Endothelial cell of umbilical vein (primary cell): ENCODE results near the gene FOXL2. TPM values are rescaled to one million over a fixed set of nuclear protein-coding genes. Genes with fewer than 3 reads are reported as not detected.
A peak's percentile ranks its signal among the peaks of the same experiment; 100 is the strongest.

Experiments
- BruUV-seq: library from RNA; stranded (reverse); fragments of 400-500 nt; replicated peaks from 2 replicates; lab custom pipeline; 2021; lab: Mats Ljungman, UMichigan
- CTCF ChIA-PET: fragments of 300-600, 350-600 bp; sonication (Branson Sonifier 250); formaldehyde crosslinking; loops from one replicate; lab custom pipeline; 2021; ENCODE audit warnings: antibody characterized with exemption, inconsistent platforms; lab: Charles Lee
- POLR2A ChIA-PET: fragments of 300-600, 350-600 bp; sonication (Branson Sonifier 250); formaldehyde crosslinking; loops from one replicate; lab custom pipeline; 2021; ENCODE audit warnings: antibody characterized with exemption, inconsistent platforms; lab: Charles Lee
- DNase-seq: peaks from one replicate; pipeline ENCODE4 v3.0.0-alpha.2; 2011; ENCODE audit warnings: low read depth, low spot score
- FAIRE-seq: peaks from 2 replicates; lab custom pipeline; 2011; peaks lifted over from hg19 to GRCh38; lab: Jason Lieb, UNC
- H2AFZ ChIP-seq: 2 replicates; pipeline ENCODE4 v1.6.0; 2012; ENCODE audit warnings: low read depth, low read length, control low read depth, inconsistent platforms
- H3K27ac ChIP-seq: 2 replicates; pipeline ENCODE4 v1.5.1; 2011; ENCODE audit warnings: low read depth, mild to moderate bottlenecking, control low read depth, low read length, moderate library complexity; ENCODE audit not compliant: insufficient read depth
- H3K27me3 ChIP-seq, 2 experiments: 2 replicates each; pipeline versions ENCODE4 v1.6.0 to v1.6.1; 2011; ENCODE audit warnings: low read length in 2 of 2, mixed read lengths in 1 of 2; ENCODE audit not compliant: control insufficient read depth in 2 of 2, insufficient read depth in 2 of 2
- H3K36me3 ChIP-seq, 2 experiments: 2 replicates in 1 of 2; 3 replicates in 1 of 2; pipeline ENCODE4 v1.5.1; 2011; ENCODE audit warnings: low read length in 2 of 2, mild to moderate bottlenecking in 1 of 2, moderate library complexity in 1 of 2; ENCODE audit not compliant: control insufficient read depth in 2 of 2, insufficient read depth in 2 of 2; ENCODE audit errors: extremely low read depth in 1 of 2
- H3K4me1 ChIP-seq: 3 replicates; pipeline ENCODE4 v1.5.1; 2011; ENCODE audit warnings: mild to moderate bottlenecking, low read length; ENCODE audit not compliant: control insufficient read depth, insufficient read depth; ENCODE audit errors: extremely low read depth
- H3K4me2 ChIP-seq: 2 replicates; pipeline ENCODE4 v1.6.1; 2011; ENCODE audit warnings: low read length, control low read depth, mixed read lengths; ENCODE audit not compliant: insufficient read depth
- H3K4me3 ChIP-seq, 3 experiments: fragments of 200-600 bp in 1 of 3; sonication (generic), shearing (Covaris generic) in 1 of 3; replicated peaks in 1 of 3; 2 replicates each; pipeline ENCODE4 v1.5.1; 2011 to 2016; ENCODE audit warnings: control low read depth in 3 of 3, low read length in 3 of 3, mild to moderate bottlenecking in 2 of 3, inconsistent platforms in 1 of 3, low read depth in 1 of 3, moderate library complexity in 1 of 3; ENCODE audit not compliant: insufficient read depth in 1 of 3
- H3K79me2 ChIP-seq: 2 replicates; pipeline ENCODE4 v1.6.0; 2012; ENCODE audit warnings: low read length, inconsistent platforms; ENCODE audit not compliant: control insufficient read depth, insufficient read depth
- H3K9ac ChIP-seq: replicated peaks from 2 replicates; pipeline ENCODE3; 2011; ENCODE audit warnings: low read length, control low read depth; ENCODE audit not compliant: insufficient read depth; ENCODE audit errors: extremely low read depth
- H3K9me1 ChIP-seq: replicated peaks from 3 replicates; pipeline ENCODE4 v1.6.0; 2011; ENCODE audit warnings: mild to moderate bottlenecking, low read length; ENCODE audit not compliant: control insufficient read depth, insufficient read depth; ENCODE audit errors: extremely low read depth
- H3K9me3 ChIP-seq: replicated peaks from 2 replicates; pipeline ENCODE4 v1.5.1; 2012; ENCODE audit warnings: low read length, inconsistent platforms; ENCODE audit not compliant: control insufficient read depth, insufficient read depth
- H4K20me1 ChIP-seq: replicated peaks from 2 replicates; pipeline ENCODE3; 2011; ENCODE audit warnings: mild to moderate bottlenecking, low read length; ENCODE audit not compliant: control insufficient read depth, insufficient read depth; ENCODE audit errors: extremely low read depth
- EZH2 ChIP-seq: IDR thresholded peaks from 2 replicates; pipeline ENCODE4 v1.6.1; 2012; ENCODE audit warnings: borderline replicate concordance, low read depth, mild to moderate bottlenecking, moderate library complexity, low read length, inconsistent platforms; ENCODE audit not compliant: severe bottlenecking
- FOS ChIP-seq: IDR thresholded peaks from 2 replicates; pipeline ENCODE4 v1.6.1; 2011; ENCODE audit warnings: mild to moderate bottlenecking, low read length, moderate library complexity, borderline replicate concordance; ENCODE audit not compliant: insufficient read depth
- GATA2 ChIP-seq: IDR thresholded peaks from 2 replicates; pipeline ENCODE4 v1.7.0; 2011; ENCODE audit warnings: low read depth, mild to moderate bottlenecking, moderate library complexity, mixed read lengths, low read length; ENCODE audit not compliant: insufficient read length, insufficient read depth
- JUN ChIP-seq: IDR thresholded peaks from 2 replicates; pipeline ENCODE4 v1.6.1; 2011; ENCODE audit warnings: borderline replicate concordance, low read depth; ENCODE audit not compliant: insufficient read length, insufficient read depth
- MYC ChIP-seq: IDR thresholded peaks from one replicate; pipeline ENCODE4 v1.6.1; 2011; ENCODE audit warnings: mild to moderate bottlenecking, low read depth, low read length
- POLR2A ChIP-seq: IDR thresholded peaks from 2 replicates; pipeline ENCODE4 v1.6.1; 2012; ENCODE audit warnings: low read depth, mild to moderate bottlenecking, control low read depth, low read length
- POLR2AphosphoS5 ChIP-seq: IDR thresholded peaks from 2 replicates; pipeline ENCODE4 v1.6.1; 2012; ENCODE audit warnings: low read depth, mild to moderate bottlenecking, control low read depth, low read length, moderate library complexity; ENCODE audit not compliant: insufficient read depth
- dilution Hi-C: fragments of 300-500 bp; cut with MboI; formaldehyde crosslinking; loops from one replicate; pipeline ENCODE4 v1.15.0; 2019; ENCODE audit warnings: low sequenced_read_pairs; ENCODE audit not compliant: extremely low pct_ligation_motif_present
- intact Hi-C: fragments of 100-400 bp; cut with micrococcal nuclease; formaldehyde crosslinking; loops from one replicate; pipeline ENCODE4 v1.10.0; 2022
- polyA plus RNA-seq, 4 experiments: library from polyadenylated mRNA; depleted of rRNA in 3 of 4; stranded (reverse) in 3 of 4; unstranded in 1 of 4; fragments of >200 nt; gene quantifications; 2 replicates each; pipeline versions ENCODE4 v1.2.1 to v1.2.3, GENCODE V29; 2011 to 2012; ENCODE audit warnings: missing spikeins in 1 of 4
- total RNA-seq: library from RNA; stranded (reverse); gene quantifications from 2 replicates; pipeline ENCODE4 v1.2.3, GENCODE V29; 2021
- TF ChIP-seq, protein P1 (sequence below), 2 donors: IDR thresholded peaks; 1 replicate in 1 of 2; 2 replicates in 1 of 2; pipeline ENCODE4 v1.5.1; 2011; ENCODE audit warnings: low read length in 2 of 2, mild to moderate bottlenecking in 2 of 2, moderate library complexity in 2 of 2, control low read depth in 1 of 2, inconsistent platforms in 1 of 2, low read depth in 1 of 2; ENCODE audit not compliant: insufficient read depth in 1 of 2; ENCODE audit errors: extremely low read depth in 1 of 2
- TF ChIP-seq, protein P2 (sequence below): IDR thresholded peaks from 2 replicates; pipeline ENCODE4 v1.6.1; 2011; ENCODE audit not compliant: insufficient read depth, insufficient read length

Gene FOXL2
- total and polyA plus RNA-seq, 2 donors (not counting 3 experiments of a cell fraction or from before 2014, with no cell fraction given) = not detected

DNA sequence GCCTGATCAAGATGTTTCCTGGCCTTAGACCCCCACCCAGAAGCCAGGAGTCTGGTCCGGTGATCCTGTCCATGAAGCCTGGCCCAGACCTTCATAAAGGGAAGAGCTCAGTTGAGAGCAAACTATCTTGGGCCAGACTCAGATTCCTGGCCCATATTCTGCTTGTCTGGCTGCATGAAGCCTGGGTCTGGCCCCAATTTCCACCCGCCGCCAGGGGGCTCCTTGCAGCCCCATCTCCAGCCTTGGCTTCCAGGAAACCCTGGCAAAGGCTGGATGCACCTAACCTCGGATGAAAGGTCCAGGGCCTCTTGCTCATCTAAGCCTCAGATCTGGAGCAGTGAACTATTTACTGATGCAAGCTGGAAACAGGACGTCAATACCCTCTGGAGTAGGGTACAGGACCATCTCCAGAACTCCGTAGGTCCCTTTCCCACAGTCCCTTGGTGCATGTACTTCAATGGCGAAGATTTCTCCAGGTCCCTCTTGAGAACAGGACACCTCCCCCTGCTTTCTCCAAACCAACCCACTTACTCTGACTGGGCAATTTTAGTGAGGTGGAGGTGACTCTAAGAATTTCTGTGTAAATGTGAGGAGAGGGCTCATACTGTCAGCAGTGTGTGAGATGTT, 5.6 kb downstream of the FOXL2 start:
- DNase-seq (no peak), FAIRE-seq (peak; percentile 26)
- intact Hi-C loops = loop anchor here (1.0 to 10.0 kb wide), 3 partner anchors 38 to 597 kb away; partner anchors contain the start of gene MRAS
- Histone ChIP-seq H3K4me1 (peaks cover 5% of the 10 kb centered on the region), H3K4me3 (no peak overlapping the region), H3K9ac (no peak overlapping the region), H3K4me2 (no peak overlapping the region), H2AFZ (no peak overlapping the region), H3K9me3 (no peaks in the 10 kb centered on the region), H3K27me3 (peaks cover 85 to 99% of the 10 kb centered on the region in 2 experiments), H3K79me2 (no peaks in the 10 kb centered on the region), H4K20me1 (no peaks in the 10 kb centered on the region), H3K36me3 (no peaks in the 10 kb centered on the region), H3K9me1 (no peaks in the 10 kb centered on the region), H3K27ac (no peak overlapping the region)
- no TSS peak for BruUV-seq
- ChIA-PET POLR2A (no interaction called here), CTCF (interaction anchor here (1.0 to 1.5 kb wide), 2 partner anchors 18 to 38 kb away, joined by 3 to 7 read pairs; no protein-coding TSS in a partner anchor)
- TF ChIP-seq FOS = no peak
- TF ChIP-seq, protein P1, sequence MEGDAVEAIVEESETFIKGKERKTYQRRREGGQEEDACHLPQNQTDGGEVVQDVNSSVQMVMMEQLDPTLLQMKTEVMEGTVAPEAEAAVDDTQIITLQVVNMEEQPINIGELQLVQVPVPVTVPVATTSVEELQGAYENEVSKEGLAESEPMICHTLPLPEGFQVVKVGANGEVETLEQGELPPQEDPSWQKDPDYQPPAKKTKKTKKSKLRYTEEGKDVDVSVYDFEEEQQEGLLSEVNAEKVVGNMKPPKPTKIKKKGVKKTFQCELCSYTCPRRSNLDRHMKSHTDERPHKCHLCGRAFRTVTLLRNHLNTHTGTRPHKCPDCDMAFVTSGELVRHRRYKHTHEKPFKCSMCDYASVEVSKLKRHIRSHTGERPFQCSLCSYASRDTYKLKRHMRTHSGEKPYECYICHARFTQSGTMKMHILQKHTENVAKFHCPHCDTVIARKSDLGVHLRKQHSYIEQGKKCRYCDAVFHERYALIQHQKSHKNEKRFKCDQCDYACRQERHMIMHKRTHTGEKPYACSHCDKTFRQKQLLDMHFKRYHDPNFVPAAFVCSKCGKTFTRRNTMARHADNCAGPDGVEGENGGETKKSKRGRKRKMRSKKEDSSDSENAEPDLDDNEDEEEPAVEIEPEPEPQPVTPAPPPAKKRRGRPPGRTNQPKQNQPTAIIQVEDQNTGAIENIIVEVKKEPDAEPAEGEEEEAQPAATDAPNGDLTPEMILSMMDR (IDR thresholded peaks at IDR 0.05; ENCODE audit: extremely low read depth in 1 of 2, insufficient read depth in 1 of 2, low read depth in 1 of 2, low read length in 2 of 2) = peak; percentile 49 to 66
- dilution Hi-C loops = no loop called here

DNA sequence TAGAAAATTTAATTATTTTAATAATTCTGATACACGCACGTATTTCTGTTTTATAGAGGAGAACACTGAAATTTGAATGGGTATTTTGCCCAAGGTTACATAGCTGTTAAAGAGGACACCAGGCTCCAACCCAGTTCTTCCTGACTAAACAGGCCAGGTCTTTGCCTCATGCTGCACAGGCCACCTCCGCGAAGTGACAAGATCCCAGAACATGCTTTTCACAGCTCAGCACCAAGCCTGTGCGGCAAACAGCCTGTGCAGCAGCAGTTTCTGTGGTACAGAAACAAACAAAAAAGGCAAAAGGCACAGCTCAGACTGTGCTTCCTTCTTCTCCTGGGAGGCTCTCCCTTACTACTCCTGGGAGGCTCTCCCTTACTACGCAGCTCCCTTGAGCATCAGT, 6.5 kb downstream of the FOXL2 start:
- no peak overlapping the region for H3K9ac ChIP-seq
- TF ChIP-seq, protein P2, sequence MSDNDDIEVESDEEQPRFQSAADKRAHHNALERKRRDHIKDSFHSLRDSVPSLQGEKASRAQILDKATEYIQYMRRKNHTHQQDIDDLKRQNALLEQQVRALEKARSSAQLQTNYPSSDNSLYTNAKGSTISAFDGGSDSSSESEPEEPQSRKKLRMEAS = no peak
- TF ChIP-seq, protein P1 (IDR thresholded peaks at IDR 0.05; ENCODE audit: extremely low read depth in 1 of 2, insufficient read depth in 1 of 2, low read depth in 1 of 2, low read length in 2 of 2) = no peak
- TF ChIP-seq POLR2A (no peak), POLR2AphosphoS5 (no peak), FOS (no peak), GATA2 (no peak), JUN (no peak), MYC (no peak), EZH2 (no peak)
- no peak overlapping the region for H3K27ac ChIP-seq
- H3K36me3 ChIP-seq = no peaks in the 10 kb centered on the region
- no peaks in the 10 kb centered on the region for H4K20me1 ChIP-seq
- H3K27me3 ChIP-seq = peaks cover 84 to 97% of the 10 kb centered on the region in 2 experiments
- POLR2A ChIA-PET = no interaction called here
- CTCF ChIA-PET = interaction anchor here (0.8 to 1.5 kb wide), 2 partner anchors 10 to 39 kb away, joined by 3 to 7 read pairs; no protein-coding TSS in a partner anchor
- intact Hi-C loops = loop anchor here (10.0 kb wide), 1 partner anchor 596 kb away; the partner anchor contains the start of gene MRAS
- H3K9me1 ChIP-seq = no peaks in the 10 kb centered on the region
- no peak overlapping the region for H3K4me2 ChIP-seq
- no peak overlapping the region for H3K4me3 ChIP-seq
- BruUV-seq = no TSS peak
- peaks cover 10% of the 10 kb centered on the region for H3K4me1 ChIP-seq
- dilution Hi-C loops = no loop called here
- FAIRE-seq (no peak), DNase-seq (no peak)
- H3K79me2 ChIP-seq = no peaks in the 10 kb centered on the region
- no peak overlapping the region for H2AFZ ChIP-seq
- no peaks in the 10 kb centered on the region for H3K9me3 ChIP-seq
